EH (cell line): Measurements from ENCODE around the gene ITGA3.
"Not testable (repeated sequence)": the region's sequence is repeated elsewhere in the genome, so short reads cannot be mapped to it uniquely, and the experiment has no call there.

ENCODE experiments used
- DNase-seq: peaks from one replicate; pipeline ENCODE4 v3.0.0-alpha.2; 2015; ENCODE audit warnings: low read depth

ITGA3 gene

DNA sequence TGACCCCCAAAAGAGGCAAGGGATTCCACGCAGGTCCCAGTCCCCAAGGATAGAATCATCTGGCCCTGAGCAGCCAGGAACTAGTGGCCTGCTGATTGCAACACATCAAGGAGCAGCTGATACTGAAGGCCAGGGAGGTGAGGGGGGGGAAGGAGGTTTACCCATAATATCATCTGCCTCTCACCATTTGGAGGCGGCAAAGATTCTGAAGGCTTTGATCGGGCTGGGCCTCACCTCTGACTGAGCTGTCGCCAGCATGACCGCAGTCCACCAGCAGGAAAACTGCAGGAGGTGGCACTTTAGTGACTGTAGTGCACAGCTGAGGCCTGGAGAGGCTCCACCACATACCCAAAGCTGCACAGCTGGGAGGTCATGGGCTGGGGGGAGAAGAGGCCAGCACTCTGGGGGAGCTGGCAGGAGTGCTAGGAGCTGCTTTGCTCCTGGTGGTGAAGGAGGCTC, 20.5 kb upstream of the ITGA3 start:
- no peak for DNase-seq

DNA sequence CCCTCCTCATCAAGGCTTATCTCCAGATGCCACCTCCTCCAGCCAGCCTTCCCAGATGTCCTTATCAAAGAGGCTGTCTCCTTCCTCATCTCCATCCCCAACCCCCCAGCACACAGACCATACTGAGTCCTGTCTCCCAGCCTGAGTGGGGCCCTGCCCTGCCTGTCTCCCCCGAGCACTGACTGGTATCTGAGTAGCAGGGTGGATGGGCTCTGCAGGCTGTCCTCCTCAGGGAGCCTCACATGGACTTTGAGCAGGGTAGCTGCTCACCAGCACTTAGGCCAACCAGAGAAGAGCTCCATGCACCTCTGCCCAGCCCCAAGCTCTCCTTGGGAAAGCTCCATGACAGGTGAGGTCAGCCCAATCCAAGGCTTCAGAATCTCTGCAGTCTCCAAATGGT, 20.0 kb upstream of the ITGA3 start:
- no peak for DNase-seq

DNA sequence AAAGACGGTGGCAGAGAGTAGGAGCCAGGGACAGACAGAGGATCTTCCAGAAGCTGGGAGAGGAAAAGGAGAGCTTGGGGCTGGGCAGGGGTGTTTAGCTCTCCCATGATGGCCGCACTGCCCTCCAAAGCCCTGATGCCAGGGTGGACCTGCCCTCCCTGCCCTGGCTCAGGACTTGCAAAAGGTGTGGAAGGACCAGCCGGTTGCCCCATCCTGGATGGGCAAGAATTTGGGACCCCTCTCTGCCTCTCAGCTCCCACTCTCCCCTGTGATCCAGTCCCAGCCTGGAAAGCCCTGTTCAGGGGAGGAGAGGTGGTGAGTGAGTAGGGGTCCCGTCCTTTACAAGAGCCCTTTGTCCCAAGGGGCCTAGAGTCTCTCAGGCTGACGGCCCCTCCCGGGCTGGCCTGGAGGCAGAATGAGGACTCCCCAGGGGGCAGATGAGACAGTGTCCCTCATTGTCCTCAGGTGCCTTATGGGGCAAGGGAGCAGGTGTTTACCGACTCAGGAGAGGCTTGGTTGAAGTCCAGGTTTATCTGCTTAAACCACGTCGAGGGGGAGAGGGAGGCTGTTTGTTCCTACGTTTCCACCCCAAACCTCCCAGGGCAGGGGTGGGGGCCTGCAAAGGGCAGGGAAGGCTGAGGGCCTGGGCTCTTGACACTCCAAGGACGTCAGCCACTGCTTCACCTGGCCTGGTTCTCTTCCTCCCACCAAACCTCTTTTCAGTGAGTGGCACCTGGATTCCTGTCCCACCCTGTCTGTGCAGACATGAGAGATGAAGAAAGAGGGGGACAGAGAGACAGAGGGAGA, 19.3 kb upstream of the ITGA3 start:
- DNase-seq, result no peak

DNA sequence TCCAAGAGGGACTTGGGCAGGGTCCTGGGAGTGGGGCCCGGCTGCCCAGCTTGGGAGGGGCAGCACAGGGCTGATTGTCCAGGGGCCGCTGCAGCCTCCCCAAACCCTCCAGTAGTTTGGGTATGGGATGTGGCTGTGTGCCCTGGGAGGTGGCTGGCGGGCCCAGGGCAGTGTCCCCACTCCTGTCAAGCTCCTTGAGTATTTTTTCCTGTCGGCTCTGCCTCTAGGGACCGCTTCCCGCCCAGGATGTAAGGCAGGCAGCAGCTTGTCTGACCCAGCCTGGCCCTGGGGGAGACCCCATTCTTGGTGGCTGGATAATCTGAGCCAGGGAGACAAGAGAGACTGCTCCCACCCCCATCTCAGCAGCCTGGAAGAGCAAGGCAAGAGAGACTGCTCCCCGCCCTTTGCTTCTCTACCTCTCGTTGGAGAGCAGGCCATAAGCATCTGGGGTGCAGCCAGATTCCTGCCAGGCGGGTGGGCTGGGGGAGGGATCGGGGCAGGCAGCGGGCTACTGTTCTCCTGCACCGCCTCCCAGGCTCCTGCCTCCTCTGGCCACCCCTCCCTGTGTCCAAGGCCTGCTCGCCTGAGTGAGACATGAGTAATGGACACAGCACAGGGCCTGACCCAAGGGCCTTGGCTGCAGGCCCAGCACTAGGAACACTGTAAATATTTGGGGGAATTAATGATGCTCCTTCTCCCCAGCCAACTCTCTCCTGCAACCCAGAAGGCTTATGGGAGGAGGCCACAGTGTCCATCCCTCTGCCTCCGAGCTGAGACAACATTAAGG, 18.4 kb upstream of the ITGA3 start:
- peak; percentile 94 for DNase-seq

DNA sequence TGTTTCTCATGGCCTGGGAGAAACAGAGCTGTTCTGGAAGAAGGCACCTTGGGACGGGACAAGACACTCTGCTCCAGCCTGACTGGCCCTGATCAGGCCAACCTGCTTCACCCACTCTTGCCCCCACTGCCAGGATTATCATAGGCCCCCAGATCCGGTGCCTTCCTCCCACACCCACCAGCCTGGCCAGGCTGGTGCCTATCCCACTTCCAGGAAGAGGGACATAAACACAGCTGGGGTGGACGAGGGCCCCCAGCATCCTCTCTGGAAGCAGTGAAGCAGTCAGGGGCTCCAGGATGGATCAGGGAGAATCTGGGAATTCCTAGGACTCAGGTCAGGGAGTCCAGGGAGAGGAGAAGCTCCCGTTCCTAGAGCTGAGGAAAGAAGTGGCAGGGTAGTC, 16.9 kb upstream of the ITGA3 start:
- DNase-seq, result no peak

DNA sequence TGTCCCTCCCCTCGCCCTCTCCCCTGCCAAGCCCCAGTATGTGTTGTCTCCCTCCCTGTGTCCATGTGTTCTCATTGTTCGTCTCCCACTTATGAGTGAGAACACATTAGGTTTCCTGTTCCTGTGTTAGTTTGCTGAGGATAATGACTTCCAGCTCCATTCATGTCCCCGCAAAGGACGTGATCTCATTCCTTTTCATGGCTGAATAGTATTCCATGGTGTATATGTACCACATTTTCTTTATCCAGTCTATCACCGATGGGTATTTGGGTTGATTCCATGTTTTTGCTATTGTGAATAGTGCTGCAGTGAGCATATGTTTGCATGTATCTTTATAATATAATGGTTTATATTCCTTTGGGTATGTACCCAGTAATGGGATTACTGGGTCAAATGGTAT, 15.4 kb upstream of the ITGA3 start:
- not testable (repeated sequence) for DNase-seq

DNA sequence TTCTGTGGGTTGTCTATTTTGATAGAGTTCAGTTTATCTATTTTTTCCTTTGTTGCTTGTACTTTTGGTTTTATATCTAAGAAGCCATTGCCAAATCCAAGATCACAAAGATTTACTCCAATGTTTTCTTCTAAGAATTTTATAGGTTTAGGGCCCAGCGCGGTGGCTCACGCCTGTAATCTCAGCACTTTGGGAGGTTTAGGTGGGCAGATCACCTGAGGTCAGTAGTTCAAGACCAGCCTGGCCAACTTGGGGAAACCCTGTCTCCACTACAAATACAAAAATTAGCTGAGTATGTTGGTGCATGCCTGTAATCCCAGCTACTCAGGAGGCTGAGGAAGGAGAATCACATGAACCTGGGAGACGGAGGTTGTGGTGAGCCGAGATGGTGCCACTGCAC, 13.7 kb upstream of the ITGA3 start:
- no peak for DNase-seq

DNA sequence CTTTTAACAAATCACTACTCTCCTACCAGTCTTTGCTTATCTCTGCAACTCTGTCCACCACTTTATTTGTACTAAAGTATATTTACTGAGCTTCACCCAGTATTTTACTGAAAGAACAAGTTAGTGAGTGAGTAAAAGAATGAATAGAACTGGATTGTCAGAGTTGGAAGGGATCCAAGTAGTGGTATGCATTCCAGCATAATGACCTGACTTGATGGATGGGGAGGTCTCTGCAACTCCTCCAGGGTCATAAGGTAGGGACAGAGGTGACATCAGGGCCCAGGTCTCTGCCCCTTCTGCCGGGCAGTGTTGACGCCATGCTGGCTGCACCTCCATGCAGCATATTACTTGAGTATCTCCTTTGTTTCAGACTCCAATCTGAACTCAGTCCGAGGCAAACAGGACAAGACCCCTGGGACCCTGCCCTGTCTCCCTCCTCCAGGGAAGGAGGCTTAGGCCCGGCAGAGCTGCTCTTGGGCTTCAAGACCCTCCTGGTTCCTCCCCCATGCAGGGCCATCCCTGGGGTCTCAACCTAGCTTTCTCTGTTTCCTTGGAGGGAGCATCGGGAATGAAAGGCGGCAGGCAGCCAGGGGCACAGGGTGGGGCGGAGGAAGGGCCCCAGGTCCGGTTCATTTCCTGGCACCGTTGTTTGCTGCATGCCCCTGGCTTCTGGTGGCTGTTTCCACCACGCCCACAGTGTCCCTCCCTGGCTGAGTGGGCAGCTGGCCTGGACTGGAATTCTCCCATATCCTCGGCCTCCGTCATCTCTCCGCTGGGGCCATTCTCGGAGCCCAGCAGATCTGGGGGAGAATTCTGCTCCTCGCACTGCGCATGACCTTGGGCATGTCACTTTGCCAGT, 12.4 kb upstream of the ITGA3 start:
- DNase-seq, result peak; percentile 64

DNA sequence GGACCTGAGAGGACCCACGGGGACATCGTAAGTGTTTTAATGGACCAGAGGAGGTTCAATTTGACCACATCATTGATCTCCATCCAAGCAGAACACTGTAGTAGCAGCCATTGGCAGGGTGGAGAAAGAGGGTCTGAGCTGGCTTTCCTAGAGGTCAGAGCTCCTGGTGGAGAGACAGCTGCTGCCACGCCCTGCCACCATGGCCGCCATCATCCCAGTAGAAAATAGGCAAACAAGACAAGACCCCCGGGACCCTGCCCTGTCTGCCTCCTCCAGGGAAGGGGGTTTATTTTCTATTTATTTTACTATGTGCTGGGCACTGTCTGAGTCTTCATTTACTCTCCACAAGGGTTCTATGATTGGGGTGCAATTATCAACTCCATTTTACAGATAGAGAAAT, 11.4 kb upstream of the ITGA3 start:
- DNase-seq, result no peak

DNA sequence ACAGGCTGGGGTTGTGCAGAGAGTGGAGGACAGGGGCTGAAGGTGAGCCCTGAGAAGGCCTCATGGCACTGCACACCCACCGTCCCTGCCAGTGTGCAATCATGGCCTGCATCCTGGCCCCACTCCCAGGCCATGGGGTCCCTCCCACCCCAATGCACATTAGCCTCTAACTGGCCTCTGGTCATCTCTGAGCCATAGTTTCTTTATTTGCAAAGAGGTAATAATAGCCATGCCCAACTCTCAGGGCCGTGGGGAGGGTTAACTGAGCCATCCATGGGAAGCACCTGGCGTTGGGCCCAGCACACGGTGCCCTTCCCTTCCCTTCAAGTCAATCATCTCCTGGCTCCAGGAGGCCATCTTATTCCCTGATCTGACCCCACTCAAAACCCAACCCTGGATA, 10.8 kb upstream of the ITGA3 start:
- no peak for DNase-seq

DNA sequence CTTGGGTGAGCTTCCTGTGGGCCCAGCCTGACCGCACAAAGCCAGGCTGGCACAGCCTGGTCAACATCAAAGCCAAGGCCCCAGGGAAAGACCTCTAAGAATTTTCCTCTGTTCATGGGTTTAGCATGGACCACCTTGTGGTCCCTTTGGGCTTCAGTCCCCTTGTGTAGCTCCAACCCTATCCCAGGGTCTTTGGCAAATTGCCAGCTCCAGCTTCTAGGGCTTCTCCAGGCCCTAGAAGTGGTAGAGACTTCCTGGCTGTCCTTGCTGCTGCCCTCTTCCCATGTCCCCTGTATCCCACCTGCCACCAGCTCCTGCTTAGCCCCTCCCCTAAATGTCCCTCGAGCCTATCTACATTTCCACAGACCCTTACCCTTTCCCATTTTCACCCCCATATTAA, 9.7 kb upstream of the ITGA3 start:
- DNase-seq, result no peak

DNA sequence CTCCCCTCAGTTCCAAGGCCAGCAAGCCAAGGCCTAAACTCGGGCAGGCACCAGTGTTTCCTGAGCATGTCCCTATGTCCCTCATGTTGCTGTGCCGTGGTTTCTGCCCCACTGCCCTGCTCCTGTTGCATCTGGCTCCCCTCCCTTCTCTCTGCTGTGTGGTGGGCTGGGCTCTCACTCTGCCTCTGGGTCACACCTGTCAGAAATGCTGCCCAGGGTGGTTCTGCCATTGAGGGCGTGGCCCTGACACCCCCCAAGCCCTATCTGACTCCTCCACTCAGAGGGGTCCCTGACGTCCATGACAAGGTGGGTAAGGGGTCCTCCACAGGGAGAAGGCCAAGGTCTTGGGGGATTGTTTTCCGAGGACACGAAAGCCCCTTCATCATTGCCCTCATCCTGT, 9.2 kb upstream of the ITGA3 start:
- no peak for DNase-seq

DNA sequence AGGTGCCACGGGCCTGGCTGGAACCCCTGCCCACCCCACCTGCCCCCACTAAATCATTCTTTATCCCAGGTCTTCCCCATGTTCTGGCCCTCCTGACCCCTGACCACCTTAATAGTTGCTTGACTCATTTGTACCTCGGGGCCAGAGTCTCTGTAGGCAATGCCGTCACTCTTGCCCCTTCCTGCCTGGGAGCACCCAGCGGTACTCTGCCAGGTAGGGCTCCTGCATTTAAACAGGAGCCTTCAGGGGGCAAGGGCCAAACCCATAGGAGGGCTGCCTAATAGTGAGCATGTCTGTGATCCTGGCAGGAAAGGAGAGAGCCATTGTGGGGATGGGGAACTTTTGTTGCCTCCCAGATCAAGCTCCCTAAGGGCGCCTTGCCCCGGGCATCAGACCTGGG, 8.8 kb upstream of the ITGA3 start:
- DNase-seq, result no peak

DNA sequence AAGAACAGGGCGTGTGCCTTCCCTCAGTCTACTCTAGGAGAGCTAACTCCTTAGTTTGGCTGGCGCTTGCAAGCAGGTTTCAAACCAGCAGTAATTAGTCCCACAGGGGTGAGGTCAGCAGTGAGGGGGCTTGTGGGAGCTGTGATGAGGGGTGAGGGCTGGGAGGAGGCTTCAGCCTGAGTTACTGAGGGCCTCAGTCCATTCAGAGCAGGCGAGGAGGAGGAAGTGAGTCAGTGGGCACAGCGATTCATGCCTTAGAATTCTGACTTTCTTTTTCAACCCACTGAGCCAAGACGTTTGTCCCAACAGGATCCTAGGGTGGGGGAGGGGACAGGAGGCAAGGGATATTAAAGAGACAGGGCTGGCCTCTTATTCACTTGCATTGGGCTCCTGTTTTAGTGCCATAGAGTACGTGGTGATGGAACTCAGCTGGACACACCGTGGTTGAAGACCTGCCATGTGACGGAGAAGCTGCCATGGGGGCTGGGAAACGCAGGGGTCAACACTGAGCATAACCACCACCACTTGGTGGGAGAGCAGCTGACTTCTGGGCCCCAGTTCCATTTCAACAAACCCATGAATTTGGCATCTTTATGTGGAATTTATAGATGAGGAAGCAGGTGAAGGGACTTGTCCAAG, 8.3 kb upstream of the ITGA3 start:
- DNase-seq, result peak; percentile 90

DNA sequence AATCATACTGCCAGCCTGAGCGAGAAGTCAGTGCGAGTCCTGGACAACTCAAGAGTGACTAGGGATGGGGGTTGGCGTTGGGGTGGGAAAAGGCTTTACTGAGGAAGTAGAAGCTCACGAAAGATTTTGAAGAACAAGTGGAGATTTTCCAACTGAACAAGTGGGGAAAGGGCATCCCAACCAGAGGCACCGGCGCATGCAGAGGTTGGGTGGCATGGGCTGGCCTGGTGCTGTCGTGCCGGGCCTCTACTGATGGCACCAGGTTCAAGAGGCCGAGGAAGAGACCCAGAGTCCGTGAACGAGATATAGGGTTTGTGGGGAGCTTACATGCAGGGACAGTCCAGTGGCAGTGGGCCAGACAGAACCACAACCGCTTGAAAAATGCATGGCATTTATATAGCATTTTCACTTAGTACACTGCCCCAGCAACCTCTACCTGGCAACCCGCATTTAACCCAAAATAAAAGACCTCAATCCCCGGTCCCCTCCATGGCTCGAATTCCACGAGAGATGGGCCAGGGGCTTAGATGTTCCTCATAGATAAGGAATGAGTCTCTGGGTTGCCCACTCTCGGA, 7.7 kb upstream of the ITGA3 start:
- DNase-seq, result peak; percentile 72

DNA sequence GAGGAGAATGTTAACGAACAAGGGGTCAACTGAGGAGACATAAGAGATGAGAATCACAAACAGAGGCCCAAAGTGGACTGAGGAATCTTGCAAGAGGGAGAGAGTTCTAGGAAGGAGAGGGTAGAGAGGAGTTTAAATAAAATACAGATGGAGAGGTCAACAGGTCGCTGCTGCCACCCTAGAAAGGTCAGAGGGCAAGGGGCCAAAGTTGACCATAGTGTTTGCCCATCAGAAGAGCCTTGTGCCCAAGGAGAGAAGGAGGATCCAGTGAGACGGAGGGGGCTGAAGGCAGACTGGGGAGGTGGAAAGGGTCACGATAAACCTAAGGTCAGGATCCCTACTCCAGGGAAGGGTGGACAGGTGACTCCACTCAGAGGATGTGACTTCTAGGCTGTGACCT, 6.9 kb upstream of the ITGA3 start:
- peak; percentile 37 for DNase-seq

DNA sequence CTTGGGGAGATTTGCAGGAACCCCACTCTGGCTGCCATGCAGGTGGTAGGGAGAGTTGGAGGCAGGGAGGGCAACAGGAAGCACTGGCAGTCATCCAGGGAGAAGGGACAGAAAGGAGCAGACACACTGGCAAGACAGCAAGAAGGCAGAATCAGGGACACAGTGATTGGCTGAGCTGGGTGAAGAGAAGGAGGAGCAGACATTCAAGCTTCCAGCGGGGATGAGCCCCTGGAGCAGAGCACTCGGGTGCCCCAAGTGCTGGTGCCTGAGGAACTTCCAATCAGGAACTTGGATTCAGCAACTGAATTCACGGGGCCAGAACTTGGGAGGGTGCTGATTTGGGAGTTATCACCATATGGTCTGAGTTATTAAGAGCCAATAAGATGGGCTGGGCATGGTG, 6.3 kb upstream of the ITGA3 start:
- DNase-seq, result peak; percentile 50

DNA sequence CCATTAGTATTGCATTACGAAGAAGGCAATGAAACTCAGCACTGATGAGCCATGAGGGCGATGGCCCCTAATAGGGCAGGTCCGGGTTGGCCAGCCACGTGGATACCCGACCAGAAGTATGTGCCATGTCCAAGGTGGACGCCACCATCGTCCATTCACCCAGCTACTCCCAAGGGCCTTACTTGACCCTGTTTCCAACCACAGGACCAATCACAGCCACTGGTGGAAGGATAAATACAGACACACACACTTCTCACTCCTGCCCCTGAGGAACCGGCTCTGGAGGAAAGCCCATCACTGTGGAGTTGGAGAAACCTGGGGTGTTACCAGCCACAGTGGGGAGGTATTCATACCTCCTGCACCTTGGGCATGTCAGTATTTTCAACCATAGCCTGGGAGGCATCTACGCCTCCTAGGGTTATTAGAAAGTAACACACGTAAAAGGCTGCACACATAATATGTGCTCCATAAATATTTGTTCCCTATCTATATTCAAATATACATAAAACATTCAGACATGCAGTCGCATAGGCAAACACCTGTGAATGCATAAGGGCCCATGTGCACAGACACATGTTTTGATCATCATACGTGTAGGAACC, 5.4 kb upstream of the ITGA3 start:
- no peak for DNase-seq

DNA sequence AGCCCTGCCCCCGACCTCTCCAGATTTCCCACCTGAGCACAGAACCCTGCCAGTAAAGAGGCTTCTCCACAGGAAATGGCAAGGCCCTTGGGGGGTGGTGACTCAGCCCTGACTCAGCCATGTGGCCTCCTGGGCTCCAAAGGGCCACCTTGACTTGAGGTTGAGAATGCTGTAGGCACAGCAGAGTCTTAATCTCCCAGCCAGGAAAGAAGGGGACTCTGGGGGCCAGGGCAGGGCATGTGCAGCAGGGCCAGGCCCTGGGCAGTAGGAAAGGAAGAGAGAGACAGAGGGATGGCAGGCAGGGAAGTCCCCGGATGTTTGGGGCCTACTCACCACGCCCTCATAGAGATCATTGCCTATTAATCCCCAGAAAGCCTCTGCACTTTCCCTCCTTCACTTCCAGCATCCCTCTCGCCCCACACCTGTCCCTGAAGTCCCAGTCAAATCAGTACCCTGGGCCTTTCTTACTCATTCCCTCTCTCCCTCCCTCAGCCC, 4.8 kb upstream of the ITGA3 start:
- peak; percentile 90 for DNase-seq

DNA sequence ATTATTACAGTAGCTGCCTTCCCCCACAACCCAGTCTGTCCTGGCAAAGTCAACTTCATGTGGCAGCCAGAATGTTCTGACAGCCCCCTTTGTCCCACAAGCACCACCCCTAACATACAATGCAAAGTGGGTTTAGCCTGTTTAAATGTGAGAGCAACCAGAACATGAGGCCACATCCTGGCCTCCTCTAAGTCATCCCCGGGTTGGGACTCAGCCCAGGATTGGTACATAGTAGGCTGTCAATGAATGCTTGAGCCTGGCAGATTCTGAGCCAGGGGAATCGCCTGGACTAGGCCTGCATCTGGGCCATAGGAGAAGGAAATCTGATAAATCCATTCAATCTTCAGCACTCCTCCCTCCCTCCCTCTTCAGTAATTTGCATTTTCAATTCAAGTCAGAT, 4.3 kb upstream of the ITGA3 start:
- DNase-seq, result peak; percentile 35

DNA sequence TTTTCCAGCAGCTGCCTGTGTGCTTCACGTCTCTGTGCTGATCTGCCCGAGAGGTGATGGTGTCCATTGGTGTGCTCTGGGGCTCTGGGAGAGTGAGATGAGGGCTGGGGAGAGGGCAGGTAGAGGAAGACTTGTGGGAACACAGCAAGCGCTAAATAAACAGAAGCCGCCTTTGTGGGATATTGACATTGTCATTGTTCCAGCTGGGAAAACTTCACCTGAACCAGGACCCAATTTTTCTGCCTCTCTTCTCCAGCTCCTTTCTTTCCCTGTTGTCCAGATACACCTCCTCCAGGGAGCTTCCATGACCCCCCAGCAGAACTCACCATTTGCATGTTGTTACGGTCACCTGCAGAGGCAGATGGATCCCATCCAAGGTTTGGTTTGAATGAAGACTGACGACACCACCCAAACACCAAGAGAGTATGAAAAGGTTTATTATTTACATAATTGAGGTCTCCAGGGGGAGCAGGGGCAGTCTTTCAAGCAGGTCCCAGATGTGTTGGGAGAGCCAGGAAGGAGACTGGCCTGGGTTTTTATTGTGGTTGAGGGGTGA, 3.6 kb upstream of the ITGA3 start:
- no peak for DNase-seq
